GM10248 (cell line): ENCODE data around the gene ERI3.

Experiments used
- CTCF ChIA-PET: fragments of 300-600 bp; sonication (Branson Sonifier 250); formaldehyde crosslinking; extraction: SDS; loops from one replicate; lab custom pipeline; 2021; ENCODE audit warnings: antibody characterized with exemption; lab: Yijun Ruan, JAX
- POLR2A ChIA-PET: fragments of 350-650 bp; sonication (Branson Sonifier 250); formaldehyde crosslinking; extraction: SDS; loops from one replicate; lab custom pipeline; 2020; ENCODE audit warnings: antibody characterized with exemption; lab: Yijun Ruan, JAX
- DNase-seq: peaks from one replicate; pipeline ENCODE4 v3.0.0; 2012; ENCODE audit errors: extremely low spot score
- CTCF ChIP-seq: IDR thresholded peaks from 2 replicates; pipeline ENCODE4 v1.5.1; 2012; ENCODE audit warnings: mild to moderate bottlenecking, low read depth; ENCODE audit errors: extremely low read depth, missing control alignments, control extremely low read depth

ERI3 gene

GRCh38 chr1:44270686-44271628 lies 84.1 kb downstream of the ERI3 start:
- POLR2A ChIA-PET: no interaction called here
- CTCF ChIA-PET: interaction anchor here (1.0 to 2.2 kb wide), 4 partner anchors 19 to 382 kb away, joined by 3 to 11 read pairs (median 4); no protein-coding TSS in a partner anchor
- TF ChIP-seq CTCF: no peak
- no peak for DNase-seq

DNA sequence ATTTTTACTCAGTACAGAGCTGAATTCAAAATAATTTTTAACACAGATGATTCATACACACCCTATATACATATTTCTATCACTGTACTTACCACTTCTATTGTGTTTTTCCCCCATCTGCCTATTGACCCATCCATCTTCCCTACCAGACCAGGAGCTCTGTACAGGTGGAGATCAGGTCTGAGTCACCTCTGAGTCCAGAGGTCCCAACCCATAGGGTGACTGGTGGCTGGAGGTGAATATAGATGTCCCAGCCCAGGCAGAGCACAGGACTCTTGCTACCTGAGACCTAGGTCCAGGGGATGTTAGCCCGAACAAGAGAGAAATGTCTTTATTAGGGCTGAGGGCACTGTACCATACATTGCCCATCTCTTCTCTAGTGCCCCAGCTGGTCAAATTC lies 87.0 kb downstream of the ERI3 start:
- TF ChIP-seq CTCF: no peak
- no peak for DNase-seq
- POLR2A ChIA-PET: no interaction called here
- CTCF ChIA-PET: interaction anchor here (1.6 to 2.2 kb wide), 3 partner anchors 11 to 50 kb away, joined by 4 to 6 read pairs (median 6); no protein-coding TSS in a partner anchor

DNA sequence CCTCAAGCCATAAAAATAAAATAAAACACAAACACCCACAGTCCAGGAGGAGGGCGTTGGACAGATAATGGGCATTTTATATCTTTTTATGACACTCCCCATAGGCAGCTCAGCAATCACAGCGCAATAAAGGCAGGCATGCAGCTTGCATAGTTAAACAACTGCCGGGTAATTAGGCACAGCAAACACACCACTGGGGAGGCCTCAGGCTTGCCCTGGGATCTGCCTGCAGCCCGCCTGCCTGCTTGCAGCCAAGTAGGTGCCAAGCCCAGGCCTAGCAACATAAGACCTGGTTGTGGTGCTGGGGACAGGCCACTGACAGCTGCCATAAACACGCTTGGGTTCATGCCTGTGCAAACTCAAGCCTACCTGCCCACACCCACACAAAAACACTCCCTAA lies 87.6 kb downstream of the ERI3 start:
- ChIA-PET CTCF (interaction anchor here (0.9 to 2.2 kb wide), 7 partner anchors 10 to 50 kb away, joined by 3 to 6 read pairs (median 4); no protein-coding TSS in a partner anchor), POLR2A (no interaction called here)
- TF ChIP-seq CTCF: no peak
- DNase-seq: no peak

DNA sequence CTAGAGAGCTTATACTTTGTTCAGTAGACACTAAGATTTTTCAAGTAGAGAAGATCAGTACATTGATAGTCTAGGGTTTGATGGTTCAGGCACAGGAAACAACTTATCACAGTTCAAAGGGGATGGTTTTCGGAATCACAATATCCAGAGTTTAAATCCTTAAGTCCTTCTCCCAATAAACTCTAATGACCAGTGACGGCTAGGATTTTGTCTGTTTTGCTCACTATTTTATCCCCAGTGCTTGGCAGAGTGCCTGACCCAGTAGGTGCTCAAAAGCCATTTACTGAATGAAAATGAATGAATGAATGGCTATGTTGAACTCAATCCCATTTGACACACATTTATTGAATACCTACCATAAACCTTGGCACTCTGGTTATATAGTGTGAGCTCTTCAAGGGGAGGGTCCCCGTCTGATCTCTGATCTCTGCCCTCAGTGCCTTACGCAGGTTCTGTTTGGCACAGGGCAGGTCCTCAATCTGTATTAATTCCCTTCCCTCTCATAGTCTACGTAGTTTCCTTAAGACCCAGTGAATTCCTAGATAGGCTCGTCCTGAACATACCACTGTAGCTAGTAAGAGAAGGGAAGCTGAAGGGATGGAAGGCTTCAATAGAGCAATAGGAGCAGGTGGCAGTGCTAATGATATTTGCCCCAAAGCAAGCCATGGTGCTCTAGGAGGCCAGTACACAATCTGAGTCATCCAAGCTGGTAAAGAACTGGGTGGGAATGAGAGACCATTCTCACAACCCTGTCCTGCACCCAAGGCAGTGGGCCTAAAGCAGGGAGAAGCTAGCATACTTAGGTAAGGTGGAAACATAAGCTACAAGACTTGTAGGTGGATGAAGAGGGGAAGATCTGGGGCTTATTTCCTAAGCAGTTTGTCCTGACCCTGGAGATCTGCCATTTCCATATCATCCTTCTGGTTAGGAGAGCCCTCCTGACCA lies 88.4 kb downstream of the ERI3 start:
- DNase-seq: no peak
- POLR2A ChIA-PET: no interaction called here
- CTCF ChIA-PET: interaction anchor here (0.9 to 2.2 kb wide), 7 partner anchors 9 to 51 kb away, joined by 3 to 6 read pairs (median 4); no protein-coding TSS in a partner anchor
- TF ChIP-seq CTCF: no peak

DNA sequence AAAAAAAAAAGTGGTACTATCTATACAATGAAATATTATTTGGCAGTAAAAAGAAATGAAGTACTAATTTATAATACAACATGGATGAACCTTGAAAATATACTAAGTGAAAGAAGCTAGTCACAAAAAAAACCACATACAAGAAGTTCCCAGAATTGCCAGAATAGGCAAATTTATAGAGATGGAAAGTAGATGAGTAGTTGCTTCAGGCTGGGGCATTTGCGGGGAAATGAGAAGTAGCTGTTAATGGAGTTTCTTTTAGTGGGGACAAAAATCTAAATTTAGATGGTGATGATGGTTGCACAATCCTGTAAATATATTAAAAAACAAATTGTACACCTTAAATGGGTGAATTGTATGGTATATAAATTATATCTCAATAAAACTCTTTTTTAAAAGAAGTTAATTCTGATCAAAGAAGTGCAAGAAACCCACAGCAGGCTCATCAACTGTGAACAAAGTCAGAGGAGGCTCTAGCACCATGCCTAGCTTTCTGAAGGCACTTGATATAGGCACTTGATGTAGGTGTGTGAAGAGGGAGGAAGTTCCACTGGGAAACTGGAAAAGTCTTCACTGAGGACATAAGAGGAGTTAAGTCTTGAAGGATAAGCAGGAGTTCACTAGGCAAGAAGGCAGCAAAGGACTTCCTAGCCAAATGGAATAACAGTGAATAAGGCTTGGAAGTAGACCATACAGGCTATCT lies 89.2 kb downstream of the ERI3 start:
- DNase-seq: no peak
- POLR2A ChIA-PET: no interaction called here

More for the DNA sequence above, 89.2 kb downstream of the ERI3 start:
- no peak for TF ChIP-seq CTCF
- CTCF ChIA-PET: interaction anchor here (1.5 to 2.2 kb wide), 2 partner anchors 47 to 52 kb away, joined by 4 to 8 read pairs; no protein-coding TSS in a partner anchor
